NCI-H2196 treated with DMSO at 0.1 percent for 48 hours (cell line): ENCODE measurements around the gene TRIM63.
A peak's percentile ranks its signal among the peaks of the same experiment; 100 is the strongest.

ENCODE experiments used
- DNase-seq: peaks from one replicate; lab custom pipeline; 2025; ENCODE audit not compliant: unreplicated experiment; lab: John Stamatoyannopoulos, UW

Gene TRIM63

GRCh38 chr1:26019641-26020315 lies 47.7 kb downstream of the TRIM63 start:
- DNase-seq: no peak

DNA sequence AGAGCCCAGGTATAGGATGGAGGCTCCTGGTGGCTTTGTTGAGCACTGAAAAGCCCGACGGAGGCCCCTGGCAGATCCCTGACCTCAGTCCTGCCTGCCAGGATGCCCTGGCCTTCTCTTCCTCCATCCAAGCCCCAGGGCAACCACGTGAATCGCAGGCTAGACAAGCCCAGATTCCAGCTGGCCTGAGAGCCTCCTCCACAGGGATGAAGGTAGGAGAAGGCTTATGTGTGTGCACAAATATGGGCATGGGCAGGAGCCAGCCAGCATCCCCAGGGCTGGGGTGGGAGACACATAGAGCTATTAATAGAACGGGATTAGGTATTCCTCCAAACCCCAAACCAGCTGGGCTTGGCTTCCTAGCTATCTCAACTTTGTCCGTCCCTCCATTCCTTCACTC lies 49.8 kb downstream of the TRIM63 start:
- DNase-seq: no peak

- no peak for DNase-seq
Measured at GRCh38 chr1:26016953-26017545, 50.4 kb downstream of the TRIM63 start.

GRCh38 chr1:26016258-26016952 lies 51.0 kb downstream of the TRIM63 start:
- DNase-seq: peak; percentile 16

DNA sequence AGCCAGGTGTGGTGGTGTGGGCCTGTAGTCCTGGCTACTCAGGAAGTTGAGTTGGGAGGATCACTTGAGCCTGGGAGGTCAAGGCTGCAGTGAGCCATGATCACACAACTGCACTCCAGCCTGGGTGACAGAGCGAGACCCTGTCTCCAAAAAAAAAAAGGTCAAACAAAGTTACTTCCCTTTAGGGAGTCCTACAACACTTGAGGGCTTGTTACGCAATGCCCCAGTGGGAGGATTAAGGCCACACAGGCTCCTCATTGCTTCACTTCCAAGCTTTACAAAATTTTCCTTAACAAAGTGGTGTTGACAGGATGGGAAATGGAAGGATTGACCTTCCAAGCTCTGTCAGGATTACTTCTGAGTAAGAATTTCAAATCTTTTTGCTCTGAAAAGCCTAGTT lies 52.1 kb downstream of the TRIM63 start:
- no peak for DNase-seq

- DNase-seq: no peak
Measured at GRCh38 chr1:26014179-26014578, 53.3 kb downstream of the TRIM63 start.

DNA sequence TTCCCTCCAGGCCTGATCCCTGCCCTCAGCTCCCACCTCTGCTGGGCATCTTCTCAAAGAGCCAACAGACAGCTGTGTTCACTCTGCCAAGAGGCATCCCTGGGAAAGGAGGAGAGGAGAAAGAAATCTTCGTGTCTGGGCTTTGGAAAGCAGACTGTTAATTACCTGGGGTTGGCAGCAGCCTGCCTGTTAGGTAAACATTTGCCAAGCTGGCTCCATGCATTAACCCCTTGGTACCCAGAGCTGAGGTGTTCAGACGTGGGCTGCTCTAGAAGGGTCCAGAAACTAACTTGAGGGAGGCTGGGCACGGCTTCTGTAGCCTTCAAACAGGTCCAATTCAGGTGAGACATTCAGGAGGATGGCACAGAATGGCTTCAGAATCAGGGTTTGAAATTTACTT lies 54.6 kb downstream of the TRIM63 start:
- DNase-seq: no peak

DNA sequence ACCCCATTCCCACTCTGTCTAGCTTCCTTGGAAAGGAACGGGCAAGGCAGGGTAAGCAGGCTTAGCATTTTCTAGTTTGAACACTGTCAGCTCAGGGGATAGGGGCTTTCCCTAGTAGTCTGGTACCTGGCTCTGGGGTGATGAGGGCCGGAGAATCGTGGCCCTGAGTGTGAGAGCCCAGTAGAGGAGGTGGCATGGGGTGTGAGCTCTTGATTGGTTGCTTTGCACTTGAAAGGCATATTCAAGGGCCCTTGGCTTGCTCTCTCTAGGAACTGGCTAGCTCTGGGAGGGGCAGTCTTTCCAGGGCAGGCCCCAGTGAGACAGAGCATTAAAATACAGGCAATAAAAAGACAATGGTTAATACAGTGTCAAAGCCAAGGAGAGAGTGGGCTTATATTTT lies 56.6 kb downstream of the TRIM63 start:
- DNase-seq: no peak

DNA sequence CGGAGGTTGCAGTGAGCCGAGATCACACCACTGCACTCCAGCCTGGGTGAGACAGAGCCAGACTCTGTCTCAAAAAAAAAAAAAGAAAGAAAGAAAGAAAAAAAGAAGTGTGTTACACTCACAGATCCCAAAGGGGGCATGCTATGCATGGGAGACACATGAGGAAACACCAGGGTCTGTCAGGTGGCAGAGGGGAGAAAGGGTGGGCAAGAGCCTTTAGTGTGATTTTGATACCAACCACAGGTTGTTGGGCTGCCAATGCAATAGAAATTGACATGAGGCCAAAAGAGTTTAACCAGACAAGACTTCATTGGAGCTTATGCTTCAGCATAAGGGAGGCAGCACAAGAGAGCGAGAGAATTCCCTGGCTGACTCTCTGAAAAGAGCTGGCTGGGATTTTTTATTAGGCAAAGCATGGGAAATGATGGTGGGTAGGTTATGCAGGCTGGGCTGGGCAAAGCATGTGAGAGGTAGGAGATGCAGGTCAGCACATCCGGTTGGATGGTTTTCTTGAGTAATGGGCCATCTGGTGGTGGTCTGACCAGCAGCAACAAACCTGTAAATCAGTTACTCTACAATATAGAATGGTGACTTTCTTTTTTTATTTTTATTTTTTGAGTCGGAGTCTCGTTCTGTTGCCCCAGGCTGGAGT lies 57.5 kb downstream of the TRIM63 start:
- DNase-seq: no peak

GRCh38 chr1:26006710-26007109 lies 60.7 kb downstream of the TRIM63 start:
- DNase-seq: no peak

GRCh38 chr1:26005434-26006105 lies 61.9 kb downstream of the TRIM63 start:
- DNase-seq: no peak

GRCh38 chr1:26003756-26004155 lies 63.7 kb downstream of the TRIM63 start:
- no peak for DNase-seq

- DNase-seq: no peak
Measured at GRCh38 chr1:26003262-26003661, 64.2 kb downstream of the TRIM63 start.
